T-helper 17 cell (primary cell): Measurements from ENCODE around the gene BCL2. TPM values are rescaled to one million over a fixed set of nuclear protein-coding genes. Genes with fewer than 3 reads are reported as not detected.
A peak's percentile ranks its signal among the peaks of the same experiment; 100 is the strongest.

ENCODE experiments used
- ATAC-seq: fragments of 150-1000 bp; cut with Tn5 transposase; 2 replicates; pipeline ENCODE4 v1.10.0; 2021; ENCODE audit warnings: mild to moderate bottlenecking, moderate library complexity
- DNase-seq, 3 donors: peaks; one replicate each; pipeline versions ENCODE4 v3.0.0 to v3.0.0-alpha.2; 2020 to 2021
- H3K9me3 ChIP-seq: one replicate; pipeline ENCODE4 v1.7.0; 2013; ENCODE audit warnings: low read length, mild to moderate bottlenecking; ENCODE audit not compliant: control insufficient read depth, poor library complexity, severe bottlenecking
- H3K27ac Mint-ChIP-seq: one replicate; pipeline ENCODE4 v1.8.0; 2022; ENCODE audit warnings: mild to moderate bottlenecking, moderate library complexity, mixed read lengths
- H3K27me3 Mint-ChIP-seq: one replicate; pipeline ENCODE4 v1.8.0; 2022; ENCODE audit warnings: mixed read lengths
- H3K36me3 Mint-ChIP-seq: one replicate; pipeline ENCODE4 v1.8.0; 2022; ENCODE audit warnings: low read depth, mixed read lengths
- H3K4me1 Mint-ChIP-seq: one replicate; pipeline ENCODE4 v1.8.0; 2022; ENCODE audit warnings: mild to moderate bottlenecking, mixed read lengths
- H3K4me3 Mint-ChIP-seq: one replicate; pipeline ENCODE4 v1.8.0; 2022; ENCODE audit warnings: mild to moderate bottlenecking, moderate library complexity, mixed read lengths
- total RNA-seq, 4 donors: library from RNA in 2 of 4; stranded (reverse) in 2 of 4; gene quantifications; one replicate each; pipeline ENCODE4 v1.2.3 and lab custom pipeline; 2022 to 2026

BCL2 gene
- total RNA-seq, 2 donors from 2014 or later, result 134 to 136 TPM

DNA sequence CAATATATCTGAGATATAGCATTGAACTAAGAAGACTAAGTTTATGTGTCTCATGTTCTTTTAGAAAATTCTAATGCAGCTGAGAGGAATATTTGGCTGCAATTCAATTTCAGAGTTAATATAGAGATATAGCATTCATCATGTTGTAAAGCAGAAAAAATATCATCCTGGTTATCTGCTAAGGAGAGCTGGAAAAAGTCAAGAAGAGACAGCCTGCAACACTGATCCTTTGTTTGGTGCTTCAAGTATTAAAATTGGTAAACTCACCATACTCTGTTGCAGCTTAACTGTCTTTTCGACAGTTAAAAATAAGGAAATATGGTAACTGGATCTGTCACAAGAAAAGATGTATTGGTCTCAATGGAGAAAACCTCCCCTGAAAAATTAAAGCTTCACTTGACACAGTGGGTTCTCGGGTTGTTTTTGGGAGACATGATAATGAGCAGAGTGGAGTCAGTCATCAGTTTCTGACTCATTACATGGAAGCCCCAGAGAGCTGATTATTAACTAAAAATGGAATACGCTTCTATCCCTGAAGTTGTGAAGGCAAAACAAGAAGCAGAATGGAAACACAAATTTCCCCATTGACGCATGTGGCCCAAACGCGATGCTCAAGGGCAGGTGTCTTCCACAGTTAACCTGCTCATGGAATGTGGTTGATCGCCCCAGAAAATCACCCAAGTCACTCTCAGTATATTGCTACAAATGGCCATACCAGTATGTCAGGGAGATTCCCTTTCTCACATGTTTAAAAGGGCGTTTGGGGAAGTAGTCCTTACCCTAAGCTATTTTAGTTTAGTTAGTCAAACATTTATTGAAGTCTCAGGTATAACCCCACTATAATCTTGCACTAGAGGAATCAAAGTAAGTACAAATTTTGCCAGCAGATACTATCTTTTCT lies 8.2 kb downstream of the BCL2 start:
- ATAC-seq (peak; percentile 61), DNase-seq (no peak)
- H3K27me3 Mint-ChIP-seq, result no peaks in the 10 kb centered on the region
- H3K27ac Mint-ChIP-seq, result peak overlapping the region; percentile 95
- peak overlapping the region; percentile 100 for H3K4me3 Mint-ChIP-seq
- H3K9me3 ChIP-seq, result no peaks in the 10 kb centered on the region
- H3K36me3 Mint-ChIP-seq, result peaks cover 10% of the 10 kb centered on the region
- H3K4me1 Mint-ChIP-seq, result peaks cover 76% of the 10 kb centered on the region

DNA sequence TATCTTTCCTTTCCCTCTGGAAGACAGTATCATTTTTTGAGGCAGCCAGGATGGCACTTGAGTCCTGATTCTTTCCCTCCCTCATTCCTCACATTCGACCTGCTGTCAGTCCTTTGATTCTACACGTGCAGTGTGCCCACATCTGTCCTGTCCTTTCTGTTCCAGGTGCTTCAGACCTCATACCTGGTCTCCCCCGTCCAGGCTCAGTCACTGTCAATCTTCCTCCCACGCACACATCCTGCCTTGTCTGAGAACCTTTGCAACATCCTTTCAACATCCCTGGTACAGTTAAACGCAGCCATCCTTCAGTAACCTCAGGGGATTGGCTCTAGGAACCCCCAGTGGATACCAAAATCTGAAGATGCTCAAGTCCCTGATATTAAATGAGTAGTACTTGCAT lies 10.1 kb downstream of the BCL2 start:
- Mint-ChIP-seq H3K4me1 (peaks cover 78% of the 10 kb centered on the region), H3K4me3 (peak overlapping the region; percentile 88)

GRCh38 chr18:63307551-63308200 lies 11.9 kb downstream of the BCL2 start:
- Mint-ChIP-seq H3K4me1 (peaks cover 76% of the 10 kb centered on the region), H3K36me3 (peaks cover 6% of the 10 kb centered on the region), H3K4me3 (peak overlapping the region; percentile 33), H3K27ac (peak overlapping the region; percentile 95), H3K27me3 (no peaks in the 10 kb centered on the region)
- no peak for ATAC-seq
- DNase-seq, result no peak
- H3K9me3 ChIP-seq, result no peaks in the 10 kb centered on the region

More for the DNA sequence above, 10.1 kb downstream of the BCL2 start:
- ATAC-seq (peak; percentile 73), DNase-seq (no peak)
- Mint-ChIP-seq H3K27ac (peak overlapping the region; percentile 95), H3K36me3 (peaks cover 9% of the 10 kb centered on the region), H3K27me3 (no peaks in the 10 kb centered on the region)
- no peaks in the 10 kb centered on the region for H3K9me3 ChIP-seq

- Mint-ChIP-seq H3K27me3 (no peaks in the 10 kb centered on the region), H3K4me1 (peaks cover 75% of the 10 kb centered on the region), H3K36me3 (peaks cover 6% of the 10 kb centered on the region), H3K27ac (peak overlapping the region; percentile 95), H3K4me3 (no peak overlapping the region)
- no peak for ATAC-seq
- no peak for DNase-seq
- no peaks in the 10 kb centered on the region for H3K9me3 ChIP-seq
Observed at GRCh38 chr18:63306819-63307550, 12.6 kb downstream of the BCL2 start.

GRCh38 chr18:63306249-63306648 lies 13.3 kb downstream of the BCL2 start:
- Mint-ChIP-seq H3K4me1 (peaks cover 75% of the 10 kb centered on the region), H3K4me3 (peak overlapping the region; percentile 2), H3K36me3 (peaks cover 6% of the 10 kb centered on the region), H3K27ac (peak overlapping the region; percentile 95), H3K27me3 (no peaks in the 10 kb centered on the region)
- H3K9me3 ChIP-seq, result no peaks in the 10 kb centered on the region
- DNase-seq (no peak), ATAC-seq (no peak)

DNA sequence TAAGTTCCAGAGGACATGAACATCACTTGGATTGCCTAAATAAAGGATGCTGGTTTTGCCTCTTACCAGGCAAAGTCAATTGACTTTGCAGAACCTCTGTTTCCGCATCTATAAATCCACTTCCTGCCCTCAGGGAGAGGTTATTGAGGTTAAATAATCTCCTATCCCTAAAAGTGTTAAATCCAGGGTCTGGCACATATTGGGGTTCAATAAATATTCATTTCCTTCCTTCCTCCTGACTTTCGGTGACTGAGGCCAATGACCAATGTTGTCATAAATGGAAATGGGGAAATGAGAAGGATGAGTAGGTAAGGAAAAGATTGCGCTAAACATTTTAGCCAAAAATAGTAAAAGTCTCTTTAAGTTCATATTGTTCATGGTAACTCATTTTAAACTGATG lies 16.0 kb downstream of the BCL2 start:
- Mint-ChIP-seq H3K27ac (peak overlapping the region; percentile 93), H3K27me3 (no peaks in the 10 kb centered on the region), H3K36me3 (peaks cover 7% of the 10 kb centered on the region), H3K4me3 (peak overlapping the region; percentile 39), H3K4me1 (peaks cover 77% of the 10 kb centered on the region)
- H3K9me3 ChIP-seq, result no peaks in the 10 kb centered on the region
- ATAC-seq (no peak), DNase-seq (no peak)

GRCh38 chr18:63302636-63303405 lies 16.7 kb downstream of the BCL2 start:
- ATAC-seq (no peak), DNase-seq (no peak)
- Mint-ChIP-seq H3K27me3 (no peaks in the 10 kb centered on the region), H3K36me3 (peaks cover 7% of the 10 kb centered on the region), H3K27ac (peak overlapping the region; percentile 93), H3K4me3 (peak overlapping the region; percentile 66), H3K4me1 (peaks cover 77% of the 10 kb centered on the region)
- H3K9me3 ChIP-seq, result no peaks in the 10 kb centered on the region

DNA sequence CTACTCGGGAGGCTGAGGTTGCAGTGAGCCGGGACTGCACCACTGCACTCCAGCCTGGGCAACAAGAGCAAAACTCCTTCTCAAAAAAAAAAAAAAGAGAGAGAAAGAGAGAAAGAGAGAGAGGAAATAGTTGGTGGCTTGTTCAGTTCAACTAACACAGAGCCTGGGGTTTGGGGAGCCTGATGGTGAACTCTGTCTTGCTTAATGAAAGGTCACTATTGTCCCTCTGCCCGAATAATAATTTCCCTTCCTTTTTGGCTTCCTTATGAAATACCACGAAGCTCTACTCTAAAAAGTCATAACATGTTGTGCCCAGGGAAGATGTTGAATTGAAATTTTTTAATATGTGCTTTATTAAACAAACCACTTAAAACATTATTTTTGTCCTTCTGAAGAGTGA lies 17.3 kb downstream of the BCL2 start:
- Mint-ChIP-seq H3K27me3 (no peaks in the 10 kb centered on the region), H3K36me3 (peaks cover 7% of the 10 kb centered on the region), H3K4me3 (no peak overlapping the region), H3K4me1 (peaks cover 72% of the 10 kb centered on the region), H3K27ac (peak overlapping the region; percentile 93)
- ATAC-seq, result no peak
- H3K9me3 ChIP-seq, result no peaks in the 10 kb centered on the region
- DNase-seq, result no peak

DNA sequence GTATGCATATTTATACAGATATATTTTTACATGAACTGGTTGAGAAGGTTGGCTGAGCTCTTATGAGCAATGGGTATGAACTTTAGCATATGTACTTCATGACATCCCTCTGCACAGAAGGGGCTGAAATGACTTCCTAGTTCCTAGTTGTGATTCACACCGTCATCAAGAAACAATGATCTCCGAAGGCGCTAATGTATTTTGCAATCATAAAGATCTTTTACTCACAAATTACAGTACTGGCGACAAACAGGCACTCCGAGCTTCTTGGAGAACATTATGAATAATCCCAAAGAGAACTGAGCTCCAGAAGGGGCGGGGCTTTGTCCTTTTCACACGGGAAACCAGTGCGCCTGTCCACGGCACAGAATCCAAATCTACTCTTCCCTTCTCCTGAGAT lies 18.1 kb downstream of the BCL2 start:
- DNase-seq (no peak), ATAC-seq (no peak)
- no peaks in the 10 kb centered on the region for H3K27me3 Mint-ChIP-seq

GRCh38 chr18:63299837-63300745 lies 19.5 kb downstream of the BCL2 start:
- H3K4me1 Mint-ChIP-seq, result peaks cover 67% of the 10 kb centered on the region
- H3K4me3 Mint-ChIP-seq, result peak overlapping the region; percentile 85
- ATAC-seq (peak; percentile 63), DNase-seq (no peak)
- H3K27me3 Mint-ChIP-seq, result no peaks in the 10 kb centered on the region
- peak overlapping the region; percentile 93 for H3K27ac Mint-ChIP-seq
- no peaks in the 10 kb centered on the region for H3K9me3 ChIP-seq
- H3K36me3 Mint-ChIP-seq, result peaks cover 7% of the 10 kb centered on the region

More for the DNA sequence above, 18.1 kb downstream of the BCL2 start:
- Mint-ChIP-seq H3K4me1 (peaks cover 69% of the 10 kb centered on the region), H3K36me3 (peaks cover 4% of the 10 kb centered on the region), H3K4me3 (peak overlapping the region; percentile 45), H3K27ac (peak overlapping the region; percentile 93)
- H3K9me3 ChIP-seq, result no peaks in the 10 kb centered on the region

DNA sequence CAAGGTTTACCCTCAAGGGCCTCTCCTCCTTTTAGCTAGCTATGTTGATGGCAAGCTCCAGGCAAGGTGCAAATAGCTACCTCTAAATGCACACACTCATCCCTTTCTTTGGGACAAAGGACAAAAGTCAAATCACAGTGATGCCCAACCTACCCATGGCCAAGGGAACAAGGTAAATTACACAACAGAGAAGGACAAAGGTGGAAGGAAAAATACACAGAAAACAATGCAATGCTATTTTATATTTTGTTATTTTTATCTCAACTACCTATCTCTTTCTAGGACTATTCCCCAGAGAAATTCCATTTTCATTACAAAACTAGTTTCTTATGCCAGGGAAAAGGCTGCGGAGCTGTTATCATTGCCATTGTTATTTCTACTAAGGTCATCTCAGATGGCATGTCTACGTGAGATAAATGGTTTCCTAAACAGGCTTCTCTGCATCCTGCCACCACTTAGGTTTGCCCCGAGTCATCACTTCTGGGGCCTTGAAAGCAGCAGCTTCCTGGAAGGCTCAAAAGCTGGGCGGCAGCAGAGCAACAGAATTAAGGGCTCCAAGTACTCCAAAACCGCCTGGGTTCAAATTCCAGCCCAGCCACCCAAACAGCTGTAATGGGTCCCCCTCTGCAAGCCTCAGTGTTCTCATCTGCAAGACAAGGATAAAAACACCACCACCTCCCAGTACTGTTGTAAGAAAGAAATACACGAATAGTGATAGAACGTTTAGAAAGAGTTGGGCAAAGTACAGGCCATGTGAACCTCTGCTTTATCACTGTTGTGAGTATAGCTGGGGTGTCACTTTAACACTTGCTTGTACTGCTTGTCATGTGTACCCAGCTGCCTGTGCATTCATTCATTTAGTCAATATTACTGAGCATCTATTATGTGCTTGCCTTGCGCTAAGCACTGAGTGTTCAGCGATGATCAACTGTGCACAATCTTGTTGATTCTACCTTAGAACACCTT lies 20.9 kb downstream of the BCL2 start:
- ATAC-seq, result peak; percentile 72
- H3K27me3 Mint-ChIP-seq, result no peaks in the 10 kb centered on the region

More for the DNA sequence above, 20.9 kb downstream of the BCL2 start:
- H3K27ac Mint-ChIP-seq, result peak overlapping the region; percentile 93
- peaks cover 7% of the 10 kb centered on the region for H3K36me3 Mint-ChIP-seq
- H3K4me1 Mint-ChIP-seq, result peaks cover 60% of the 10 kb centered on the region
- DNase-seq, result no peak
- H3K4me3 Mint-ChIP-seq, result peak overlapping the region; percentile 85
- no peaks in the 10 kb centered on the region for H3K9me3 ChIP-seq
